HG02885 (cell line): Measurements from ENCODE around the gene NLGN1.

ENCODE experiments used
- ATAC-seq: cut with Tn5 transposase; IDR thresholded peaks from one replicate; pipeline ENCODE4 v1.9.1; 2021; ENCODE audit warnings: mild to moderate bottlenecking; ENCODE audit not compliant: unreplicated experiment, poor library complexity

Gene NLGN1

GRCh38 chr3:173622166-173622565, 224.6 kb downstream of the NLGN1 start:
- ATAC-seq = no peak

GRCh38 chr3:173624086-173624485, 226.5 kb downstream of the NLGN1 start:
- ATAC-seq = no peak

- ATAC-seq = no peak
Observed at GRCh38 chr3:173630849-173631248, 233.3 kb downstream of the NLGN1 start.

- ATAC-seq = no peak
Observed at GRCh38 chr3:173632945-173633344, 235.4 kb downstream of the NLGN1 start.

GRCh38 chr3:173635826-173636225, 238.3 kb downstream of the NLGN1 start:
- ATAC-seq = no peak

- ATAC-seq = no peak
Observed at GRCh38 chr3:173639098-173639497, 241.6 kb downstream of the NLGN1 start.

- ATAC-seq = no peak
Observed at GRCh38 chr3:173641696-173642095, 244.2 kb downstream of the NLGN1 start.

GRCh38 chr3:173644086-173645082, 246.8 kb downstream of the NLGN1 start:
- no peak for ATAC-seq

- no peak for ATAC-seq
Observed at GRCh38 chr3:173650596-173650995, 253.1 kb downstream of the NLGN1 start.

GRCh38 chr3:173652093-173652492, 254.5 kb downstream of the NLGN1 start:
- no peak for ATAC-seq

GRCh38 chr3:173653781-173654180, 256.2 kb downstream of the NLGN1 start:
- ATAC-seq = no peak

- ATAC-seq = no peak
Observed at GRCh38 chr3:173659972-173660371, 262.4 kb downstream of the NLGN1 start.

- ATAC-seq = no peak
Observed at GRCh38 chr3:173660645-173661299, 263.2 kb downstream of the NLGN1 start.

- ATAC-seq = no peak
Observed at GRCh38 chr3:173663696-173664111, 266.2 kb downstream of the NLGN1 start.

- ATAC-seq = no peak
Observed at GRCh38 chr3:173676094-173676493, 278.6 kb downstream of the NLGN1 start.

GRCh38 chr3:173681188-173681678, 283.7 kb downstream of the NLGN1 start:
- ATAC-seq = no peak

GRCh38 chr3:173685456-173685855, 287.9 kb downstream of the NLGN1 start:
- ATAC-seq = no peak

GRCh38 chr3:173688216-173688842, 290.8 kb downstream of the NLGN1 start:
- no peak for ATAC-seq

GRCh38 chr3:173690542-173691180, 293.1 kb downstream of the NLGN1 start:
- no peak for ATAC-seq

- ATAC-seq = no peak
Observed at GRCh38 chr3:173699353-173699752, 301.8 kb downstream of the NLGN1 start.
